ENCODE measurements around the gene SIRT1. TPM values are rescaled to one million over a fixed set of nuclear protein-coding genes. Genes with fewer than 3 reads are reported as not detected.

Gene SIRT1
- total and polyA plus RNA-seq, 9 of the 15 experiments (the other 6 are each of a cell fraction or from before 2014, with no cell fraction given): 7.8 to 25.8 (median 19.1) TPM

GRCh38 chr10:67924136-67924535, 39.7 kb downstream of the SIRT1 start (continued):
- TF ChIP-seq PTBP1 (IDR thresholded peaks at IDR 0.05; ENCODE audit: low read depth, low read length) (no peak), BRD9 (IDR thresholded peaks at IDR 0.05; ENCODE audit: low read depth, partially characterized antibody) (no peak), CREBBP (IDR thresholded peaks at IDR 0.05; ENCODE audit: low read depth, low read length) (no peak), ZNF224 (CRISPR knock-in tag; IDR thresholded peaks at IDR 0.05) (no peak)

- H4K20me1 ChIP-seq (replicated peaks; ENCODE audit: control insufficient read depth, insufficient read depth, low read length): no peaks in the 10 kb centered on the region
- WGBS (ENCODE audit: insufficient coverage, low coverage, missing lambda C conversion rate): 58% methylated on average over 1 of the region's 1 CpG
- no peak overlapping the region for H3K4me3 ChIP-seq
- ATAC-seq (no peak; the same call in 1 of the 3 replicates), DNase-seq (ENCODE audit: extremely low read depth in 1 of 4, low spot score in 3 of 4) (no peak), FAIRE-seq (no peak)
- H3K4me2 ChIP-seq (ENCODE audit: insufficient read depth, low read length): no peak overlapping the region
- ChIA-PET POLR2A (no interaction called here), CTCF (ENCODE audit: low intra/inter-chr PET ratio) (no interaction called here)
- H3K27me3 ChIP-seq (ENCODE audit: control insufficient read depth in 2 of 2, insufficient read depth in 2 of 2, low read length in 2 of 2): no peaks in the 10 kb centered on the region
- no peaks in the 10 kb centered on the region for H3K9me1 ChIP-seq (ENCODE audit: control insufficient read depth, insufficient read depth, low read length)
- no peaks in the 10 kb centered on the region for H3K79me2 ChIP-seq (ENCODE audit: control insufficient read depth, insufficient read depth, low read length)
- H3K9ac ChIP-seq (ENCODE audit: insufficient read depth in 1 of 2, low read depth in 2 of 2, low read length in 2 of 2): no peak overlapping the region
- no peak overlapping the region for H3K27ac ChIP-seq (ENCODE audit: extremely low read depth, low read depth, low read length)
- TF ChIP-seq SRSF7 (optimal IDR thresholded peaks at IDR 0.05; ENCODE audit: low read depth, low read length) (no peak), HNRNPUL1 (IDR thresholded peaks at IDR 0.05; ENCODE audit: low read length) (no peak), HINFP (tag; conservative IDR thresholded peaks at IDR 0.05; ENCODE audit: low read depth) (no peak), ZNF644 (tag; IDR thresholded peaks at IDR 0.05; ENCODE audit: low read depth) (no peak), RBM25 (IDR thresholded peaks at IDR 0.05; ENCODE audit: low read depth, low read length, severe bottlenecking) (no peak)
- TF ChIP-seq, protein P1, sequence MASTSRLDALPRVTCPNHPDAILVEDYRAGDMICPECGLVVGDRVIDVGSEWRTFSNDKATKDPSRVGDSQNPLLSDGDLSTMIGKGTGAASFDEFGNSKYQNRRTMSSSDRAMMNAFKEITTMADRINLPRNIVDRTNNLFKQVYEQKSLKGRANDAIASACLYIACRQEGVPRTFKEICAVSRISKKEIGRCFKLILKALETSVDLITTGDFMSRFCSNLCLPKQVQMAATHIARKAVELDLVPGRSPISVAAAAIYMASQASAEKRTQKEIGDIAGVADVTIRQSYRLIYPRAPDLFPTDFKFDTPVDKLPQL (IDR thresholded peaks at IDR 0.05; ENCODE audit: extremely low read depth, insufficient read length): no peak
- H3K9me3 ChIP-seq (replicated peaks; ENCODE audit: control insufficient read depth, insufficient read depth, low read depth, low read length): no peaks in the 10 kb centered on the region
- no peaks in the 10 kb centered on the region for H3K4me1 ChIP-seq (replicated peaks in 1 of 2; ENCODE audit: control insufficient read depth in 2 of 2, insufficient read depth in 2 of 2, low read length in 2 of 2)
- intact Hi-C loops (cut with micrococcal nuclease) (no loop called here), in situ Hi-C loops (cut with MboI) (no loop called here)
- BruUV-seq (replicated peaks): no TSS peak
- peaks cover 8% of the 10 kb centered on the region for H3K36me3 ChIP-seq (ENCODE audit: control insufficient read depth, insufficient read depth, low read length)
- no peak overlapping the region for H2AFZ ChIP-seq (ENCODE audit: low read depth, low read length)
Observed at GRCh38 chr10:67925449-67926005, 41.1 kb downstream of the SIRT1 start.

Measured in K562 (cell line).